ENCODE data around the gene DOCK1.

DNA sequence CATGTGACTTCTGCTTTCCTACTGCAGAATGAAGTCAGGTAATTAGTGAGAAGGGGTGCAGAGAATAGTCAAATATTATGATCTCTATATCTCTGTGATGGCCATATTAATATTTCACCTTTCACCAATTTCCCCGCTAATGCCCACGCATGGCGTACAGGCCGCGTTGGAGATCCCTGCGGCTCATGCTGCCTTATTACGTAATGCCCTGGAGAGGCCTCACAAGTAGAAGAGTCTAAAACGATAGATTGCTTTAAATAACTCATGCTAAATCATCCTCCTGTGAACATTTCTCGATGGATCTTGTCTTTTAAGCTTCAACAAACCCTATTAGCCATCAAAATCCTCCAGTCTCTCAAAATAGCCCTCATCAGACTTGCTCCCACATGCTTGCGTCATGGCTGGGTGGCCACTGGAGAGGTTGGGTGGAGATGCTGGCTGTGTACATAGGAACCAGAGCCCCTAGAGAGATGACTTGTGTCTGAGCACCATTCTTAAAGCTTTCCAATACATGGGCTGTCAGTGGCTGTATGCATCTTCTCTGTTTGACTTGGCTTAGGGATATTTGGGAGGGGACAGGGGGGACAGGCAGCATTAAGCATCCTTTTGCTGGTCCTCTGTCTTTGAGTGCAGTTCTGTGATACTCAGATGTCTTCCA lies 370.7 kb downstream of the DOCK1 start:
- TF ChIP-seq, protein P1, sequence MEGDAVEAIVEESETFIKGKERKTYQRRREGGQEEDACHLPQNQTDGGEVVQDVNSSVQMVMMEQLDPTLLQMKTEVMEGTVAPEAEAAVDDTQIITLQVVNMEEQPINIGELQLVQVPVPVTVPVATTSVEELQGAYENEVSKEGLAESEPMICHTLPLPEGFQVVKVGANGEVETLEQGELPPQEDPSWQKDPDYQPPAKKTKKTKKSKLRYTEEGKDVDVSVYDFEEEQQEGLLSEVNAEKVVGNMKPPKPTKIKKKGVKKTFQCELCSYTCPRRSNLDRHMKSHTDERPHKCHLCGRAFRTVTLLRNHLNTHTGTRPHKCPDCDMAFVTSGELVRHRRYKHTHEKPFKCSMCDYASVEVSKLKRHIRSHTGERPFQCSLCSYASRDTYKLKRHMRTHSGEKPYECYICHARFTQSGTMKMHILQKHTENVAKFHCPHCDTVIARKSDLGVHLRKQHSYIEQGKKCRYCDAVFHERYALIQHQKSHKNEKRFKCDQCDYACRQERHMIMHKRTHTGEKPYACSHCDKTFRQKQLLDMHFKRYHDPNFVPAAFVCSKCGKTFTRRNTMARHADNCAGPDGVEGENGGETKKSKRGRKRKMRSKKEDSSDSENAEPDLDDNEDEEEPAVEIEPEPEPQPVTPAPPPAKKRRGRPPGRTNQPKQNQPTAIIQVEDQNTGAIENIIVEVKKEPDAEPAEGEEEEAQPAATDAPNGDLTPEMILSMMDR (IDR thresholded peaks at IDR 0.05 in 4 of 5, conservative IDR thresholded peaks at IDR 0.05 in 1 of 5) = no peak
- TF ChIP-seq POLR2A (IDR thresholded peaks at IDR 0.05) = no peak

Measured in gastrocnemius medialis (tissue), 4 donors.